Measurements from ENCODE around the gene MMS22L.

DNA sequence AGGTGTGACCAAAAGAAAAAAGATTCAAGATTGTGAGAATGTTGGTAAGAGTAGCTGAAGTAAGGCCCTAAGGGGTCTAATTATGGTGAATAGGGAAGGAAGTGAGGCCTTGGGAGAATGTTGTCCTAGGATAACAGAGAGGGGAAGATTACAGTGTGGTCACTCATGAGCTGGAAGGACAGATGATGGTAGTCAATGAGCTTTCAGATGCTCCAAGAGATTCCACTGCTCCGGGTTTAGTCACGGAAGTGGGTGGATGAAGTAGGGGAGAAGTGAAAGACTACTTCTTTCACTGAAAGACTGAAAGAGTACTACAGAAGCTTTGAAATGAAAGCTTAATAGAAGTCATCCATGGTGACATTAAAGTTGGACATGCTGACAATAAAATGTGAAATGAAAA lies 108.5 kb downstream of the MMS22L start:
- TF ChIP-seq, protein P1, sequence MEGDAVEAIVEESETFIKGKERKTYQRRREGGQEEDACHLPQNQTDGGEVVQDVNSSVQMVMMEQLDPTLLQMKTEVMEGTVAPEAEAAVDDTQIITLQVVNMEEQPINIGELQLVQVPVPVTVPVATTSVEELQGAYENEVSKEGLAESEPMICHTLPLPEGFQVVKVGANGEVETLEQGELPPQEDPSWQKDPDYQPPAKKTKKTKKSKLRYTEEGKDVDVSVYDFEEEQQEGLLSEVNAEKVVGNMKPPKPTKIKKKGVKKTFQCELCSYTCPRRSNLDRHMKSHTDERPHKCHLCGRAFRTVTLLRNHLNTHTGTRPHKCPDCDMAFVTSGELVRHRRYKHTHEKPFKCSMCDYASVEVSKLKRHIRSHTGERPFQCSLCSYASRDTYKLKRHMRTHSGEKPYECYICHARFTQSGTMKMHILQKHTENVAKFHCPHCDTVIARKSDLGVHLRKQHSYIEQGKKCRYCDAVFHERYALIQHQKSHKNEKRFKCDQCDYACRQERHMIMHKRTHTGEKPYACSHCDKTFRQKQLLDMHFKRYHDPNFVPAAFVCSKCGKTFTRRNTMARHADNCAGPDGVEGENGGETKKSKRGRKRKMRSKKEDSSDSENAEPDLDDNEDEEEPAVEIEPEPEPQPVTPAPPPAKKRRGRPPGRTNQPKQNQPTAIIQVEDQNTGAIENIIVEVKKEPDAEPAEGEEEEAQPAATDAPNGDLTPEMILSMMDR (IDR thresholded peaks at IDR 0.05; ENCODE audit: poor library complexity), result no peak
- TF ChIP-seq EZH2 (IDR thresholded peaks at IDR 0.05; ENCODE audit: borderline replicate concordance) (no peak), EZH2phosphoT487 (IDR thresholded peaks at IDR 0.05; ENCODE audit: low read depth, severe bottlenecking, unreplicated experiment) (no peak)
